Measurements from ENCODE around the gene AUTS2.

Gene AUTS2

DNA sequence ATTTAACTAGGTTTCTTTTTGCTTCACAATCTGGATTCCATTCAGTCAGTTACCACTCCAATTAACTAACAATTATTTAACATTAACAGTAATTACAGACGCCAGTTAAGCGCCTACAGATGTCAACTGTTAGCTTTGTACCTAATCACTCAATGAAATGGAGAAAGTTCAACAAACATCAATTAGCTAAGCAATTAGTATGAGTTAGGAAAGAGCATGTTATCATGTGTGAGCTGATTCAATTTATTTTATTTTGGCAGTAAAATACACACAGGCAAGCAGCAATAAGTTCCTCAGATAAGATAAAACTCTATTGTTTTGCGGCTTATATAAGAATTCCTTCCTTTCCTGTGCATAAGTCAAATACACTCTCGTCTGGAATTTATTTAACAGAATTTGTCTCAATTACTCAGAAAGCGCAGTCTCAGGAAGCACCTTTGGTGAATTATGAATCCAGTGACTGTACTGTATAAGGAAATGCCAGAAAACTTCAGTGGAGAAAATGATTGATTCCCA is 1106.6 kb downstream of the AUTS2 start (continued):
- TF ChIP-seq, protein P1, sequence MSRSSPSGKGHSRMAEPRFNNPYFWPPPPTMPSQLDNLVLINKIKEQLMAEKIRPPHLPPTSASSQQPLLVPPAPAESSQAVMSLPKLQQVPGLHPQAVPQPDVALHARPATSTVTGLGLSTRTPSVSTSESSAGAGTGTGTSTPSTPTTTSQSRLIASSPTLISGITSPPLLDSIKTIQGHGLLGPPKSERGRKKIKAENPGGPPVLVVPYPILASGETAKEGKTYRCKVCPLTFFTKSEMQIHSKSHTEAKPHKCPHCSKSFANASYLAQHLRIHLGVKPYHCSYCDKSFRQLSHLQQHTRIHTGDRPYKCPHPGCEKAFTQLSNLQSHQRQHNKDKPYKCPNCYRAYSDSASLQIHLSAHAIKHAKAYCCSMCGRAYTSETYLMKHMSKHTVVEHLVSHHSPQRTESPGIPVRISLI (tag by site-specific recombination; IDR thresholded peaks at IDR 0.05): no peak
- TF ChIP-seq ZNF777 (tag by site-specific recombination; IDR thresholded peaks at IDR 0.05; ENCODE audit: borderline replicate concordance) (no peak), ZNF214 (tag by site-specific recombination; IDR thresholded peaks at IDR 0.05; ENCODE audit: borderline replicate concordance) (no peak), MZF1 (tag by site-specific recombination; IDR thresholded peaks at IDR 0.05; ENCODE audit: borderline replicate concordance) (no peak), ZNF610 (tag by site-specific recombination; IDR thresholded peaks at IDR 0.05; ENCODE audit: borderline replicate concordance) (no peak), ZNF571 (tag by site-specific recombination; IDR thresholded peaks at IDR 0.05) (no peak), ZNF623 (tag by site-specific recombination; IDR thresholded peaks at IDR 0.05) (no peak), KLF17 (tag by site-specific recombination; IDR thresholded peaks at IDR 0.05) (no peak), ZFHX2 (tag by site-specific recombination; conservative IDR thresholded peaks at IDR 0.05) (no peak), PRDM1 (tag by site-specific recombination; IDR thresholded peaks at IDR 0.05) (no peak), ZNF433 (tag by site-specific recombination; IDR thresholded peaks at IDR 0.05; ENCODE audit: low read depth) (no peak), ZNF2 (tag by site-specific recombination; IDR thresholded peaks at IDR 0.05) (no peak), SP3 (tag by site-specific recombination; IDR thresholded peaks at IDR 0.05) (no peak), ZNF114 (tag by site-specific recombination; IDR thresholded peaks at IDR 0.05) (no peak), ZNF654 (tag by site-specific recombination; IDR thresholded peaks at IDR 0.05; ENCODE audit: low read depth) (no peak), ZBTB7A (tag by site-specific recombination; IDR thresholded peaks at IDR 0.05; ENCODE audit: low read depth) (no peak), ZNF596 (tag by site-specific recombination; IDR thresholded peaks at IDR 0.05) (no peak), SCRT2 (tag by site-specific recombination; IDR thresholded peaks at IDR 0.05) (no peak), ZNF169 (tag by site-specific recombination; IDR thresholded peaks at IDR 0.05) (no peak), FEZF1 (tag by site-specific recombination; IDR thresholded peaks at IDR 0.05) (peak; percentile 88), SP7 (tag by site-specific recombination; IDR thresholded peaks at IDR 0.05) (peak; percentile 96), PATZ1 (tag by site-specific recombination; IDR thresholded peaks at IDR 0.05) (no peak), ZNF404 (tag by site-specific recombination; IDR thresholded peaks at IDR 0.05) (no peak), ZNF266 (tag by site-specific recombination; IDR thresholded peaks at IDR 0.05; ENCODE audit: low read depth) (no peak), KLF7 (tag by site-specific recombination; IDR thresholded peaks at IDR 0.05; ENCODE audit: borderline replicate concordance) (no peak), ZNF23 (tag by site-specific recombination; IDR thresholded peaks at IDR 0.05; ENCODE audit: borderline replicate concordance) (no peak)
- TF ChIP-seq, protein P2, sequence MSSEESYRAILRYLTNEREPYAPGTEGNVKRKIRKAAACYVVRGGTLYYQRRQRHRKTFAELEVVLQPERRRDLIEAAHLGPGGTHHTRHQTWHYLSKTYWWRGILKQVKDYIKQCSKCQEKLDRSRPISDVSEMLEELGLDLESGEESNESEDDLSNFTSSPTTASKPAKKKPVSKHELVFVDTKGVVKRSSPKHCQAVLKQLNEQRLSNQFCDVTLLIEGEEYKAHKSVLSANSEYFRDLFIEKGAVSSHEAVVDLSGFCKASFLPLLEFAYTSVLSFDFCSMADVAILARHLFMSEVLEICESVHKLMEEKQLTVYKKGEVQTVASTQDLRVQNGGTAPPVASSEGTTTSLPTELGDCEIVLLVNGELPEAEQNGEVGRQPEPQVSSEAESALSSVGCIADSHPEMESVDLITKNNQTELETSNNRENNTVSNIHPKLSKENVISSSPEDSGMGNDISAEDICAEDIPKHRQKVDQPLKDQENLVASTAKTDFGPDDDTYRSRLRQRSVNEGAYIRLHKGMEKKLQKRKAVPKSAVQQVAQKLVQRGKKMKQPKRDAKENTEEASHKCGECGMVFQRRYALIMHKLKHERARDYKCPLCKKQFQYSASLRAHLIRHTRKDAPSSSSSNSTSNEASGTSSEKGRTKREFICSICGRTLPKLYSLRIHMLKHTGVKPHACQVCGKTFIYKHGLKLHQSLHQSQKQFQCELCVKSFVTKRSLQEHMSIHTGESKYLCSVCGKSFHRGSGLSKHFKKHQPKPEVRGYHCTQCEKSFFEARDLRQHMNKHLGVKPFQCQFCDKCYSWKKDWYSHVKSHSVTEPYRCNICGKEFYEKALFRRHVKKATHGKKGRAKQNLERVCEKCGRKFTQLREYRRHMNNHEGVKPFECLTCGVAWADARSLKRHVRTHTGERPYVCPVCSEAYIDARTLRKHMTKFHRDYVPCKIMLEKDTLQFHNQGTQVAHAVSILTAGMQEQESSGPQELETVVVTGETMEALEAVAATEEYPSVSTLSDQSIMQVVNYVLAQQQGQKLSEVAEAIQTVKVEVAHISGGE (tag by site-specific recombination; conservative IDR thresholded peaks at IDR 0.05; ENCODE audit: low read depth): no peak
- TF ChIP-seq, protein P3, sequence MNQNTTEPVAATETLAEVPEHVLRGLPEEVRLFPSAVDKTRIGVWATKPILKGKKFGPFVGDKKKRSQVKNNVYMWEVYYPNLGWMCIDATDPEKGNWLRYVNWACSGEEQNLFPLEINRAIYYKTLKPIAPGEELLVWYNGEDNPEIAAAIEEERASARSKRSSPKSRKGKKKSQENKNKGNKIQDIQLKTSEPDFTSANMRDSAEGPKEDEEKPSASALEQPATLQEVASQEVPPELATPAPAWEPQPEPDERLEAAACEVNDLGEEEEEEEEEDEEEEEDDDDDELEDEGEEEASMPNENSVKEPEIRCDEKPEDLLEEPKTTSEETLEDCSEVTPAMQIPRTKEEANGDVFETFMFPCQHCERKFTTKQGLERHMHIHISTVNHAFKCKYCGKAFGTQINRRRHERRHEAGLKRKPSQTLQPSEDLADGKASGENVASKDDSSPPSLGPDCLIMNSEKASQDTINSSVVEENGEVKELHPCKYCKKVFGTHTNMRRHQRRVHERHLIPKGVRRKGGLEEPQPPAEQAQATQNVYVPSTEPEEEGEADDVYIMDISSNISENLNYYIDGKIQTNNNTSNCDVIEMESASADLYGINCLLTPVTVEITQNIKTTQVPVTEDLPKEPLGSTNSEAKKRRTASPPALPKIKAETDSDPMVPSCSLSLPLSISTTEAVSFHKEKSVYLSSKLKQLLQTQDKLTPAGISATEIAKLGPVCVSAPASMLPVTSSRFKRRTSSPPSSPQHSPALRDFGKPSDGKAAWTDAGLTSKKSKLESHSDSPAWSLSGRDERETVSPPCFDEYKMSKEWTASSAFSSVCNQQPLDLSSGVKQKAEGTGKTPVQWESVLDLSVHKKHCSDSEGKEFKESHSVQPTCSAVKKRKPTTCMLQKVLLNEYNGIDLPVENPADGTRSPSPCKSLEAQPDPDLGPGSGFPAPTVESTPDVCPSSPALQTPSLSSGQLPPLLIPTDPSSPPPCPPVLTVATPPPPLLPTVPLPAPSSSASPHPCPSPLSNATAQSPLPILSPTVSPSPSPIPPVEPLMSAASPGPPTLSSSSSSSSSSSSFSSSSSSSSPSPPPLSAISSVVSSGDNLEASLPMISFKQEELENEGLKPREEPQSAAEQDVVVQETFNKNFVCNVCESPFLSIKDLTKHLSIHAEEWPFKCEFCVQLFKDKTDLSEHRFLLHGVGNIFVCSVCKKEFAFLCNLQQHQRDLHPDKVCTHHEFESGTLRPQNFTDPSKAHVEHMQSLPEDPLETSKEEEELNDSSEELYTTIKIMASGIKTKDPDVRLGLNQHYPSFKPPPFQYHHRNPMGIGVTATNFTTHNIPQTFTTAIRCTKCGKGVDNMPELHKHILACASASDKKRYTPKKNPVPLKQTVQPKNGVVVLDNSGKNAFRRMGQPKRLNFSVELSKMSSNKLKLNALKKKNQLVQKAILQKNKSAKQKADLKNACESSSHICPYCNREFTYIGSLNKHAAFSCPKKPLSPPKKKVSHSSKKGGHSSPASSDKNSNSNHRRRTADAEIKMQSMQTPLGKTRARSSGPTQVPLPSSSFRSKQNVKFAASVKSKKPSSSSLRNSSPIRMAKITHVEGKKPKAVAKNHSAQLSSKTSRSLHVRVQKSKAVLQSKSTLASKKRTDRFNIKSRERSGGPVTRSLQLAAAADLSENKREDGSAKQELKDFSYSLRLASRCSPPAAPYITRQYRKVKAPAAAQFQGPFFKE (tag by site-specific recombination; IDR thresholded peaks at IDR 0.05; ENCODE audit: borderline replicate concordance): no peak
